HepG2 (cell line): Measurements from ENCODE around the gene CTIF.

Experiments used
- CTCF ChIP-seq: sonication (generic); formaldehyde crosslinking; IDR thresholded peaks from 2 replicates; pipeline ENCODE4 v1.5.0; 2020; ENCODE audit warnings: mild to moderate bottlenecking, missing genetic modification reagents, moderate library complexity
- KLF16 ChIP-seq, 2 experiments: sonication (generic) in 1 of 2; formaldehyde crosslinking in 1 of 2; IDR thresholded peaks; 2 replicates each; pipeline versions ENCODE4 v1.6.1 to v1.8.0; 2016 to 2023; ENCODE audit warnings: missing genetic modification reagents in 2 of 2, missing compliant biosample characterization in 1 of 2
- POLR2AphosphoS5 ChIP-seq: IDR thresholded peaks from 2 replicates; pipeline ENCODE4 v1.6.1; 2012; ENCODE audit warnings: low read depth, low read length
- RAD51 ChIP-seq: fragments of 450-650 bp; IDR thresholded peaks from 2 replicates; pipeline ENCODE4 v1.6.1; 2016; ENCODE audit warnings: borderline replicate concordance
- RNF2 ChIP-seq: fragments of 450-650 bp; conservative IDR thresholded peaks from 2 replicates; pipeline ENCODE4 v1.6.1; 2016; ENCODE audit warnings: low read depth
- SMAD9 ChIP-seq: sonication (generic); formaldehyde crosslinking; IDR thresholded peaks from 2 replicates; pipeline ENCODE4 v1.5.1; 2020; ENCODE audit warnings: mild to moderate bottlenecking, missing genetic modification reagents
- SMARCE1 ChIP-seq: fragments of 450-650 bp; IDR thresholded peaks from 2 replicates; pipeline ENCODE4 v1.6.1; 2017; ENCODE audit warnings: borderline replicate concordance
- XRCC5 ChIP-seq: fragments of 200-400 bp; formaldehyde crosslinking; optimal IDR thresholded peaks from 2 replicates; pipeline ENCODE3; 2017; ENCODE audit warnings: mild to moderate bottlenecking, low read length
- YY1 ChIP-seq: IDR thresholded peaks from 2 replicates; pipeline ENCODE4 v1.6.1; 2011; ENCODE audit warnings: low read length, low read depth, moderate library complexity, mild to moderate bottlenecking; ENCODE audit not compliant: insufficient read depth, insufficient replicate concordance
- ZNF530 ChIP-seq: sonication (generic); formaldehyde crosslinking; IDR thresholded peaks from 2 replicates; pipeline ENCODE4 v1.5.0; 2020; ENCODE audit warnings: low read depth, mild to moderate bottlenecking, missing genetic modification reagents

GRCh38 chr18:48613589-48614404, 75.0 kb downstream of the CTIF start:
- TF ChIP-seq SMAD9 (CRISPR knock-in tag) (no peak), POLR2AphosphoS5 (no peak), CTCF (no peak), XRCC5 (no peak), YY1 (no peak), RNF2 (no peak), SMARCE1 (no peak), RAD51 (no peak), ZNF530 (no peak), KLF16 (CRISPR knock-in tag; IDR thresholded peaks at IDR 0.05) (no peak)
